Left colon (tissue), 2 donors: ENCODE results near the gene NRXN3. TPM values are rescaled to one million over a fixed set of nuclear protein-coding genes. Genes with fewer than 3 reads are reported as not detected.
A peak's percentile ranks its signal among the peaks of the same experiment; 100 is the strongest.

ENCODE experiments used
- ATAC-seq: fragments of 200-7000 bp; cut with Tn5 transposase; one replicate; pipeline ENCODE4 v1.9.1; 2020; ENCODE audit warnings: mild to moderate bottlenecking, moderate library complexity
- DNase-seq, 2 donors: peaks; one replicate each; pipeline ENCODE4 v3.0.0-alpha.2; 2020
- intact Hi-C, 2 donors: fragments of 100-400 bp; cut with DNase I in 1 of 2; cut with micrococcal nuclease in 1 of 2; formaldehyde crosslinking; loops; one replicate each; pipeline versions ENCODE4 v1.11.2 to v1.14.0; 2022; cut with DNase I, micrococcal nuclease
- total RNA-seq, 2 donors: library from RNA; stranded (reverse); fragmentation: NEBNext Ultra II Directional; extraction: Animal tissue kit (Norgen Biotek cat#: 25700); gene quantifications; one replicate each; pipeline ENCODE4 v1.2.1, GENCODE V29; 2021
- donor health status: DM: no; HTN: no; CAD: no.
- donor health status: DM: yes; HTN: yes; CAD: no.

The NRXN3 gene
- total RNA-seq, 2 donors from 2014 or later = 1.8 to 5.6 TPM

DNA sequence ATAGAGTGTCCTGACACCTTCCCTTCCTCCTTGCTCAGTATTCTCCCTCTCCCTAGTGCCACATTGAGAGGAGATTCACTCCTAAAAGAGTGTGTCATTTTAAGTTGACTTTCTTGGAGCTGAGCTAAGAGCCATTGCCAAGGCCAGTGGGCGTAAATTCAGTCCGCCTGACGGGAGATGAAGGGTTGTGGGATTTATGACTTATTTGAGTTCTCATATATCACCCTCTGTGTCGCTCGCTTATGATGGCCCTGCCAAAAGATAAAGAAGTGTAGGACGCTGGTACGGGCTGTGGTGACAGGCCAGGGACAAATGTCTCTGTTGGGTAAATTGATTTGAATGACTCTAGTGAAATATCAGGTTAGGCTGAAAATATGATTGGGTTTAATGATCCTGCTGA is 867.4 kb downstream of the NRXN3 start:
- peak in 1 of 2 donors; percentile 23 for DNase-seq
- intact Hi-C loops = no loop called here

DNA sequence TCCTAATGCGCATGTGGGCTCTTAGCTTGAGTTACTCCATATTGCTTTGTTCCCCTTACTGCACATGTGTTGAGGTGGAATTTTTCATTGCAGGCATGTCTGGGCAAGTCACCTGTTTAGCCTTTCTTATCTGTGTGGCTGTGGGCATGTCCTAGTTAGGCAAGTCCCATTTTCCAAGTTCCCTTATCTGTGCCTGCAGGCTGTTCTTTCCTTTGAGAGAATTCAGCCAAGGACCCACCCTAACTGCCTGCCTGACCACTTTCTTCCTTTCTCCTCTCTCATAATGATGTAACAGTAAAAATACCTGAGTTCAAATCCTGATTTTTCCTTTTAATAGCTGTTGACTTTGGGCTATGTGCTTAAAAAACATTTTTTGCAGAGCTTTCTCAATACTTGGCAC is 870.6 kb downstream of the NRXN3 start:
- intact Hi-C loops = no loop called here
- no peak for DNase-seq
- ATAC-seq = no peak

More for the DNA sequence above, 867.4 kb downstream of the NRXN3 start:
- ATAC-seq = peak; percentile 72

DNA sequence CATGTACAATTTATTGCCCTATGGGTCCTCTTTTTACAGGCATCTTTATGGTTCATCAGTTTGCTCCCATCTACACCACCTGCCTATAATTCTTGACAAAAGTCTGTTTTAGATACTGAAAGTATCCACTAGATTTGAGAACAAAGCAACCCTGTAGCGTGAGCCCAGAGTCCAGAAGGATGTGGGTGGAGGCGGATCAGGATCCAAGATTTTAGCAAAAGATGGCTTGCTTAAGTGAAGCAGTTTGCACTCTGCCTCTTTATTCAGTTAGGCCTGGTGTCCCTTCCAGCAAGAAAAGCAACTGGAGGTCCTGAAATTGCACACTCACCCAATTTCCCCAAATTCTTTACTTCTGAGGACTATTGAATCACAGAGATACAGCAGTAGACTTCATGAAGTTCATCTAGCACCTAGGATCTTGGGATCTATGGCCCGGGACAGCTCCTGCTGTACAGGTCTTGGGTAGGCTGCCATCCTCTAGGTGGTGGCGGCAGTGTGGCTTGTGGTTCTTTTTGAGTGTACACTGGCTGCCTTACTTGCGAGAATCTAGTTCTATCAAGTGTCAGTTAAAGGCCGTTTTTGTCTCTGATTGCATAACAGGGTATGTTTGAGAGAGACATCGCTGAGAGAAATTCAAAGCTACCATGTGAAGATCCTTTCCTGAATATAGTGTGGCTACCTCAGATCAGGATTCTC is 873.2 kb downstream of the NRXN3 start:
- intact Hi-C loops = no loop called here
- DNase-seq = no peak
- ATAC-seq = no peak

DNA sequence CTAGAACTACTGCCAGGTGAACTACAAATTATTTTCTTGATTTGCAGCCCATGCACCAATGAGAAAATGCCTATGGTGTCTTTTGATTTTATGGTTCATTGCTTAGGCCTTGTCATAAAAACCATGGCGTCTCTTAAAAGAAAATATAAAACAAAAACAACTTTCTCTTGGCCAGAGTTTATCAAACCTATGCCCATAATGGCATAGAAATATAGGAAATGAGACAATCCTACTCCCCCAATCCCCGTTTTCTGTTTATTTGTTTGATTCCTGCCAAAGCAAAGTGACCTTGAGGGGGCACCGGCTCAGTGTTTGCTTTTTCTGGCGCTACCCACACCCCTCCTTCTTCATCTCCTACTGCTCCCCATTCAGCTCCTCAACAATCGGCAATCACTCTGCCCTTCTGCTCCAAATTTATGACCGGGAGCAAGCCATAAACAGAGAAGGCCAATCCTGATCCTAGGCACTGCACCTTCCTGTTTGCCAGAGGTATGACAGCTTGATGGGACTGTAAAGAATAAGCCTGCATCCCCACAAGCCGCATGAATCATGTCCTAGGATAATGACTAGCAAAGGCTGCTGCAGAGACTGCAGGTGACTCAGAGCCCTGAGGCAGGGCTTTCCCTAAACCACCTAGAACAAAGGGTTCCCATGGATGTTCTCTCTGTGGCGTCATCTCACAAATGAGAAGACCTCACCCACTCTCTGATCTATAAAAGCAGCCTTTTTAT is 874.9 kb downstream of the NRXN3 start:
- DNase-seq (peak; percentile 11 to 60), ATAC-seq (peak; percentile 97)
- intact Hi-C loops = no loop called here

DNA sequence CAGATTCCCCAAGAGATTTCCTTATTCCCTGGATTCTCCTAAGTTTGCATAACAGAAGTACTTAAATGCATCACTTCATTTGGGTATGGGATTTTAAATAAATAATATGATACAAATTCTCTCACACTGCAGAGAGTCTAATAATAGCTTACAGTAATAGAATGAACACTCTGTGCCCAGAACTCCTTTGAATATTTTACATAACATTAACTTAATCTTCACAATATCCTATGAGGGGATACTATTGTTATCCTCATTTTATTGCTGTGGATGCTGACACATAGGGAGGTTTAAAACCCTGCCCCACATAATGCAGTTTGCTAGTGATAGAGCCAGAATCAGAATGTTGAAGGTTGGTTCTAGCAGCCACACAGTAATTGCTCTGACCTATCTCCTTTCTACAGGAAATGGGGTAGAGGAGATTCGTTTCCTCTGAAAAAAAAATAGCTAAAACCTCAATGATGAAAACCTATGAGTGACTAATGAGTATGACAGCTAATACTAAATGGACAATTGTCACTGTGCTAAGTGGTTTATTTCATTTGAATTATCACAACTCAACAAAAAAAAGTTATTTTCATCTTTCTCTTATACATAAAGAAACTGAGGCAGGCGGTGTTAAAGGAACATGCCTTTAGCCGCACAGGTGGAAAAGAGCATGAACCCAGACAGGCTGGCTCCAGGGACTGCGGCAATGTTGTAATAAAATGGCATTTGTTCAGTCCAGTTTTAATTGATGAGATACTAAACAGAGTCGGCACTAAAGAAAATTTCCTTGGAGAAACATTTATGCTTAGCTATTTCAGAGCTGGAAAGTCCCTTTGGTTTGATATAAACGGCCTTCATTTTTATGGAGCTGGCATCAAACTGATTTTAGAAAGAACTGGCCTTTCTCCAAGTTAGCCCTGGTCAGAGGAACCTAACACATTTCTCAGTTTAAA is 880.9 kb downstream of the NRXN3 start:
- intact Hi-C loops = no loop called here
- ATAC-seq (no peak), DNase-seq (no peak)

DNA sequence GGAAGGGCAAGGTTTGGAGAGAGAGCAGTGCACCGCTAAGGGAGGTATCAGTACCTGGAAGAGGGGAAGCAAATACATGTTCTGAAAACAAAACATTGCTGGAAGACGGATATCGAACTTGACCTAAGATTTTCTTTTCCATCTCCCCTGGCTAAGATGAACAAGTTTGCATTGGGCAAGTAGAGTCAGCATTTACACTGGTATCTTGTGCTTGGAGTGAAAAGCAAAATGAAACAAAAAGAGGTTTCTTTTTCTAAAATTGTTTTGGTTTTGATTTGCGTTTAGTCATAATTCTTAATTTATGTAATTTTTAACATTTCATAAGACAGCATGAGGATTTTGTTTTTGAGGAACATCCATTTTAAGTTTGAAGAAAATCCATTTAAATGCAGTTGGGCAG is 881.6 kb downstream of the NRXN3 start:
- DNase-seq (no peak), ATAC-seq (no peak)
- intact Hi-C loops = no loop called here

DNA sequence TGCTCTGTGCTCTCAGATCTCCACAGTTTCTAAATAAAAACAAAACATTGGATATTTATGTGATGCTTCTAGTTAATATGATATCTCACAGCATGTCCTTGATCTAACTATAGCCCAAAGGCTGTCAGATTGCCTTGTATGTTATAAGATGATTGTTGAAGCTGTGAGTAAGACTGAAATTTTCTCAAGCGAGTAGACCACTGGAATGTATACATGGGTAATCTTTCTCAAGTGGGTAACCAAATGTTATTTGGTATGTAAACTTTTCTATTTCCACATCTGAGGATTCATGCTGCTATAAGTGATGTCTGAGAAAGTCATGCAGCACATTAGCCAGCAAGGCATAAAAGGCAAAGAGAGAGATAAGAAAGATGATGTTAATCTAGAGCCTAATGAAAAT is 886.7 kb downstream of the NRXN3 start:
- ATAC-seq = no peak
- no peak for DNase-seq
- intact Hi-C loops = no loop called here

DNA sequence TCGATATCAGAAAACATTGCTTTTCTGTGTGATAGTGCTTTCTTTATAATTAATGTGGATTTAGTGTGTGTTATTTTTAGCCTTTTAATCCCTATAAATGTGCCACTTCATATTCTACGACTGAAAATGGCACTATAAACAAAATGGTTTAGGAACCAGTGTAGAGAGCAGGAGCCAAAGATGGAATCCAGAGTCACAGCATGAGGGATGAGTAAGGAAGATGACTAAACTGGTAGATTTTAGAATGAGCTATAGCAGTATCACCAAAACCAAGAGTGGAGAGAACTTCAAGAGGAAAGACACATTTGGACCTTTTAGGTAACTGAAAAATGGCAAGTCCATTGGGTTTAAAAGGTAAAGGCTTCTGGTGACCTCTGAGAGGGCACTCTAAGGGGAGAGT is 887.2 kb downstream of the NRXN3 start:
- ATAC-seq = no peak
- no peak for DNase-seq
- intact Hi-C loops = no loop called here

DNA sequence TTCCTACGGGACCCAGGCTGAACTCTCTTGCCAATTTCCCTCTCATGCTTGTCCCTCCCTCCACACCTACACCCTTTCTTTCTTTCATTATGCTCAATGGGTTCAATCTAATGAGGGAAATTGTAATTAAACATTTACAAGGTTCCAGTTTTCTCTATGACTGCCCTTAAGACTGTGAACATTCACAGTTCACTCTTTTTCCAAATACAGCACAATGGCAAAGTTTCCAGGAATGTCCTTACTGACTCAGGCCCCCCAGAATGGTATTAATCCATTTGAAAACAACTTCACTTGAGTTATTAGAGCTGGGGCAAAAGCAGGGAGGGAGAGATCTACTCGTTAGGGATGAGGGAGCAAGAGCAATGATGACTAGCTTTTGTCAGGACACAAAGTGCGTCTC is 892.1 kb downstream of the NRXN3 start:
- ATAC-seq (no peak), DNase-seq (no peak)
- intact Hi-C loops = no loop called here

DNA sequence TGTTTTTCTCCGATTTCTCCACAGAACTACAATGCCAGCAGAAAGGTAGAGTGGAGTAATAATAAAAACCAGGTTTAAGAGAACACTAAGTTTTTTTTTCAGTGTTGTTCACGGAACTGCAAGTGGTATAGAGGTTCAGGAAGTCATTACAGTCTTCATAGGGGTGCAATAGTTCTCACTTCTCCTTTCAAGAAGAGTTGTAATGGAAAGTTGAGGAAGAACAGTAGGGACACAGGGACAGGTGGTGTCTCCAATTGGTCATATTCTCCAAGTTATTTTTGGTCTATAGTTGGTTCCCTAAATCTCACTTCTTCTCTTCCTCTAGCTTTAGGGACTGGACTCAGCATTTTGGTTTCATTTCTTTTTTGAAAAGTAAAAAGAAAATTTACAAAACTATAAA is 894.0 kb downstream of the NRXN3 start:
- intact Hi-C loops = no loop called here
- no peak for DNase-seq
- ATAC-seq = no peak

DNA sequence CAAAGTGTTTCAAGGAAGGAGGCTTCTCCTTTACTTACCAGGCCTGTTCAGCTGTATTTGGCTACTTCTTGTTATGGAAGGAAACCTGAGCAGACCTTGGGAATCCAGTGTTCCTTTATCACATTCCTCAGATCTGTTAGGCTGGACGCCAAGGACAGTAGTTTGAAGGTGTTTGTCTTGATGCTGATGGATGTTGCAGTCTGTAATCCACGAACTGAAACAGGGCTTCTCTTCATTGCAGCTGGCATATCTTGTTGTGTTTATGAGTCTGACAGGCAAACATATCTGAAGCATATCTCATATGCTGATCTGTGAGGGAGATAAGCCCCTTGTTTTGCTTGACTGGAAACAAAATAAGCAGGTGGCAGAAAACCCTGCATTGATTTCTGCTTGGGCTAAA is 904.3 kb downstream of the NRXN3 start:
- DNase-seq (no peak), ATAC-seq (no peak)
- intact Hi-C loops = no loop called here

DNA sequence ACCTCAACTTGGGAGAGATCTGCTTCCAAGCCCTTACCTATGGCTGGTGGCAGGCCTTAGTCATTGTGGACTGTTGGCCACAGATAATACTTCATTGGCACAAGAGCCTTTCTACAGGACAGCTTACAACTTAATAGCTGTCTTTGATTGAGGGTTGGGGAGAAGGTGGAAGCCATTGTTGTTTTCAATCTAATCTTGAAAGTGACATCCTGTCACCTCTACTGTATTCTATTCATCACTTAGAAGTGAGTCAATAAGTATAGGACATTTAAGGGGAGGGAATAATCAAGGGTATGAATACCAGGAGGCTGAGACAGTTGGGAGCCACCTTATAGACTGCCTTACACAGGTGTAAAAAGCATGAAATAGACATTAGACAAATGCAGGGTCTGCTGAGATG is 906.3 kb downstream of the NRXN3 start:
- DNase-seq (no peak), ATAC-seq (no peak)
- intact Hi-C loops = no loop called here

DNA sequence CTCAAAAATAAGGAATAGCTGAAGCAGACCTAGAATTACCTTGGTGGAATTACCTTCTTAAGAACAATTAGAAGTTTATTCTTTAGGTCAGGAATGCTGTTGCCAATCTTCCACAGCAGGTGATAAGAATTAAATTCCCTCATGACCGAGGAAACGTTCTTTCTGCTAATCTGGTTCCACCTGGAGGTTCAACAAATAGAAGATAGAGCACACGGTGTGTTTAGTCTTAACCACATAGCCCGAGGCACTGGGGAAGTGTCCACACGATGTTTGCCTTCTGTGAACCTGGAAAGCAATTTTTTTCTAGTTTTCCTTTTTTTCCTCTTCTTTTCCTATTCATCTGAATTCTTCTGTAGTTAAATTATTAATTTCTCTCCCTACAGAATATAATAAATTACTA is 906.9 kb downstream of the NRXN3 start:
- DNase-seq (no peak), ATAC-seq (no peak)
- intact Hi-C loops = no loop called here

DNA sequence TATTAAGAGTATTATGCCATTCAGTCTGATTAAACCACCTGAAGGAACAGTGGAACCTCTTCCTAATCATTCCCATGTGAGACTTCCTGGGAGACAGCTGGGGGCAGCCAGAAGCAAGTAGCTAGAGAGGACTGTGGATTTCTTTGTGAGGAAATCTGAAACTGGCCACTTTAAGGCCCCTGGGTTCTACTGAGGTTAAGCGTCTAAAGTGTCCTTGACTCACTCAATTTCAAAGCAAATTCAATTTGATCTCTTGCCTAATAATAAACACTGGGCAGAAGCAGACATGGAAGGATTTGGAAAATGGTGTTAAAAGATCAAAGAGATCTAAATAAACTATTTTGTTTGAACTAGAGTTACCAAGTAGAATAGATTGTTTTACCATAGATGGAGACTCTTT is 909.9 kb downstream of the NRXN3 start:
- no peak for DNase-seq
- no peak for ATAC-seq
- intact Hi-C loops = no loop called here

DNA sequence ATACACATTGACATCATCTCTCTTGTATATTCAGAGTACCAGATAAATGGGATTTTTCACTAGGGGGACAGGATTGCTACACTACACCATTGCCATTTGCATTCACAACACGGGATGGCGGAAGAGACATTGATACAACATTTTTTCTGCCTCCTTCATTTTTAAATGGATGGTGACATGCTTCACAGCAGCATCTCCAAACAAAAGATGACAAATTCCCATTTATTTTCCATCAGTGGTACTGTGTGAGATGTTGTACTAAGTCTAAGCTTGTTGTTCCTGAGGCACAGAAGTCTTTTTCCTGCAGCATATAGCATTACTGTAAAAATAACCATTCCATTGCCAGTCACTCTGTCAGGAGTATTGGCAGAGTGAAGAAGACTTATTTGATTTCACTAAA is 912.7 kb downstream of the NRXN3 start:
- intact Hi-C loops = no loop called here
- no peak for ATAC-seq
- no peak for DNase-seq

DNA sequence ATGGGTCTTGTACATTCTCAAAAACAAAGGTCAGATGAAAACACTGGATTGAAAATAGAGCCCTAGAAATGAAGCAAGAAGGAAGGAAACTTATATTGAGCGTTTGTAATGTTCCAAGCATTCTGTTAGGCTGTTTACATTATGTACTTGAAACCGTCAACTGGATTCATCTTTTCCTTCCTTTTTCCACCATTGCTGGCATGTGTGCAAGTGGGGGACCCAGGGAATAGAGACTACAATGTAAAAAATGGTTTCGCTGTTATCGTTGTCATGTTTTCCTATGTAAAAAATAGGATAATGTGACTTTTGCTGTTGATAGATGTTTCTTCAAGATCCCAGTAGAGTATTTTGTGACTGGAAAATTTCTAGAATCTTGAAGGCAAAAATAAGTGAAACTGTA is 913.2 kb downstream of the NRXN3 start:
- intact Hi-C loops = no loop called here
- ATAC-seq (no peak), DNase-seq (no peak)

DNA sequence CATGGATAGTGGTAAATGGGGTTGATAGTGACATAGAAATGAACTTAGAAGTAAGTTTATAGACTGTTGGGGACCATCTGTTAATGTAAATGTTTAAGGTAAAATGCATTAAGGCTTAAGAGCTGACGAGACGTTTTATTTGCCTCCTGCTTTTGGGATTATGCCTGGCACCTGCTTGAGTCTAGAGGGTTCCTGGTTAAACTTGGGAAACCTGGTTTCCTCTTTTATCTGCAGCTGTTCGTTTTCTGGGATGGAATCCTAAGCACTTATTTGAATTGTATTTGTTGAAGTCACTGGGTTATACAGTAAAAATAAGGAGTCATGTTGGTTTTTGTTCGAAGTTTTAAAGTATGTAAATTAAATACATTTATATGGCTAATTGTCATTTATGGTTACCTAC is 914.7 kb downstream of the NRXN3 start:
- no peak for ATAC-seq
- no peak for DNase-seq
- intact Hi-C loops = no loop called here

DNA sequence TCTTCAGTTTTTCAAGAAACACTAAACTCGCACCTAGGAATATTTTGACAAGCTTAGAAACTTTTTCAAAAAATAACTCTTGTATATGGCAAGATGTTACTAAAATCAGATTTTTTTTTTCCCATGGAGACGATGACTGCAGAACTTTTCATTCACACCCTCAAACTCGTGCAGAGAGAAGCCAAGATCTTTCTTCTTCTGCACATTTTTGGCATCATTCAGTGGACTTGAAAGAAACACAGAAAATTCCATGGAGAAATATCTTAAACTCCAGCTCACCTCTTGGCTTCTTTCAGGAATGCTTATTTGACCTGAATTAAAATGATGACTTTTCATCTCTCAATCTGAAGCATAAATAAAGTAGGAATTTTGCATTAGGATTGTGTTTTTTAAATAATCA is 919.4 kb downstream of the NRXN3 start:
- ATAC-seq = no peak
- DNase-seq = no peak
- intact Hi-C loops = no loop called here

DNA sequence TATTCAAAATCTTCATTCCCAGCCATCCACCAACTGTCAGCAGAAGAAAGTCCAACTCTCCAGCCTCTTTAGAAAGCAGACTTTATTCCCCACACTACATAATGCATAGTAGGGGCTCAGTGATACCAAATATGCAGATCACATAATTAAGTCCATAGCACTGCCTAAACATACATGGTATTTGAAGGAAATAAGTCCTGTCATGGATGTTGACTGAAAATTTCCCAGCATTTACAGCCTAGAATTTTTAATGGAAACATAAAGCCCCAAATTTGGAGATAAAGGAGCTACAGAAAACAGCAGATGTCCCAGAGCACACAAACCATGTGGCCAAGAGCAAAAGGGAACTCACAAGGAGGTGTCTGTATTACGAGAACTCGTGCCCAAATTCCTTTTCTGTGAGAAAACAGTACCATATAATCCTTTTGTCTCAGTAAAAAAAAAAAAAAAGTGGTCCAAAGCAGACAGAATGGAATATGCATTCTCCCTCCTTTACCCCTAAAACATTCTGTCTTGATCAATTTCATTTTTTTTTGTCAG is 920.5 kb downstream of the NRXN3 start:
- DNase-seq (no peak), ATAC-seq (no peak)
- intact Hi-C loops = no loop called here
